HG02981 (cell line): ENCODE results near the gene IFI6.
A peak's percentile ranks its signal among the peaks of the same experiment; 100 is the strongest.
"Not testable (repeated sequence)": the region's sequence is repeated elsewhere in the genome, so short reads cannot be mapped to it uniquely, and the experiment has no call there.

Experiments
- ATAC-seq: cut with Tn5 transposase; IDR thresholded peaks from one replicate; pipeline ENCODE4 v1.9.1; 2021; ENCODE audit warnings: mild to moderate bottlenecking, moderate library complexity; ENCODE audit not compliant: unreplicated experiment

The IFI6 gene

DNA sequence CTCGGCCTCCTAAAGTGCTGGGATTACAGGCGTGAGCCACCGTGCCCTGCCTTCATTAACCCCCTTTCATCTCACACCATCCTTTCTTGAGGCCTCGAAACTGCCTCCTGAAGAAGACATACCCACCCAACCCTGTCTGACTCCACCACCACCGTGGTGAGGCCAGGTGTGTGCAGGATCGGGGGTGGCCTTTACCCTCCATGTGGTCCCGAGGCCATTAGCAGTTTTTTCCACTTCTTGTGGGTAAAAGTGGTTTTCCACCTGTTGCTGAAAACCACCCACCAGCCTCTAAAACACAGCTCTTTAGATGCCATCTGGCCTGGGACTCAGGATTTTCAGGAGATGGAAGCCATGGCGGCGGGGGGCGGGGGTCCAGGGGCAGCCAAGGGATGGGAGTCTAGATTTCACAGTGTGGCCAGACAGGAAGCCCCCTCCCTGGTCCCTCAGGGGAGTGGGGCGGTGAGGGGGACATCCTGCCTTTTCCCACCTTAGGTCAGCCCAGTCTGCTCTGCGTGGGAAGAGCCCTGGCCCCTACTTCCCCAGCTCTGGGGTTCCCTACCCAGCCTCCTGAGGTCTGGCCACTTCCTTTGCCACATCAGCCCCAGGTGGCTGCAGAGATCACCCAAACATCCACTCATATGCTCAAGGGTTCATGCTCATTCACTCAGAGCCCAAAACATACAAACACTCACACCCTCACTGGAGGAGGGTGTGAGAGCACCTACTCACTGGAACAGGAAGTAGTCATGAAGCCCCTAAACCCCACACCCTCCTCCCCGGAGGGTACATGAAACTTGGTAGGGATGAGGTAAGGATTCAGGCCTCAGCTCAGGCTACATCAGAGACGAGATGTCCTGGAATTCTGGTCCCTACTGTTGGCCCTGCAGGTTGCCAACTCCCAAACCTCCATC is 39.4 kb downstream of the IFI6 start:
- peak; percentile 32 for ATAC-seq

GRCh38 chr1:27630859-27631491 is 41.0 kb downstream of the IFI6 start:
- no peak for ATAC-seq

DNA sequence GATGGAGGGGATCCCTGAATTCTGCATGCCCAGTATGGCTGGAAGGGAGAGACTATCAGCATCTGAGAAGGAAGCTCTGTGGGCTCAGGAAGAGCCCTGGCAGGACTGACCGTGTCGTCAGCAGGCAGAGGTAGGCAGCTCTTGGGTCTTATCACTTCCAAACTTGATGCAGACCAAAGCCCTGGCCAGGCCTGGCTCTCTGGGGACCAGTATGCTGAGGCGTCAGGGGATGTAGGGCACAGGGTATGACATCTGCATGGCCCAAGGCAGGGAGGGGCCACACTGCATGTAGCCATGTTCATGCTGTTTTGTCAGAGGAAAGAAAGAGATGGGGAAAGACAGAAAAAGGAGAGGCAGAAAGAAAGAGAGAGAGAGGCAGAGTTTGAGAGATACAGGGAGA is 43.3 kb downstream of the IFI6 start:
- no peak for ATAC-seq

DNA sequence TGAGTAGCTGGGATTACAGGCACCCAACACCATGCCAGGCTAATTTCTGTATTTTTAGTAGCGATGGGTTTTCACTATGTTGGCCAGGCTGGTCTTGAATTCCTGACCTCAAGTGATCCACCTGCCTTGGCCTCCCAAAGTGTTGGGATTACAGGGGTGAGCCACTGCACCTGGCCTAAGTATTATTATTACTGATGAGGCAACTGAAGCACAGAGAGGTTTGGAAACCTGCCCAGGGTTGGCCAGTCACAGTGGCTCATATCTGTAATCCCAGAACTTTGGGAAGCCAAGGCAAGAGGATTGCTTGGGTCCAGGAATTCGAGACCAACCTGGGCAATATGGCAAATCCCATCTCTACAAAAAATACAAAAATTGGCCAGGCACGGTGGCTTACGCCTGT is 44.3 kb downstream of the IFI6 start:
- ATAC-seq, result not testable (repeated sequence)

DNA sequence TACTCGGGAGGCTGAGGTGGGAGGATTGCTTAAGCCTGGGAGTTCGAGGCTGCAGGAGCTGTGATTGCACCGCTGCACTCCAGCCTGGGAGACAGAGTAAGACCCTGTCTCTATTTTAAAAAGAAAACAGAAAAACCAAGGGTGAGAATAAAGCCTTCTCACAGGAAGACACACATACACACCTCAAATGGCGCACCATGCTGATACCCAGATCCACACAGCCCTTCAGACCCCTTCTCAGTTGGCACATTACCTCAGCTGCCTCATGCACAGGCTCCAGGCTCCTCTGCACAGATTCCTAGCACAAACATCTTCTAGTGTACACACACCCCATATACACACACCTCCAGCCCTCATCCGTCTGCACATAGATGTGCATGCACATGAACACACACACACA is 44.9 kb downstream of the IFI6 start:
- no peak for ATAC-seq

- no peak for ATAC-seq
Observed at GRCh38 chr1:27626031-27626935, 45.7 kb downstream of the IFI6 start.

GRCh38 chr1:27624467-27625178 is 47.4 kb downstream of the IFI6 start:
- no peak for ATAC-seq

DNA sequence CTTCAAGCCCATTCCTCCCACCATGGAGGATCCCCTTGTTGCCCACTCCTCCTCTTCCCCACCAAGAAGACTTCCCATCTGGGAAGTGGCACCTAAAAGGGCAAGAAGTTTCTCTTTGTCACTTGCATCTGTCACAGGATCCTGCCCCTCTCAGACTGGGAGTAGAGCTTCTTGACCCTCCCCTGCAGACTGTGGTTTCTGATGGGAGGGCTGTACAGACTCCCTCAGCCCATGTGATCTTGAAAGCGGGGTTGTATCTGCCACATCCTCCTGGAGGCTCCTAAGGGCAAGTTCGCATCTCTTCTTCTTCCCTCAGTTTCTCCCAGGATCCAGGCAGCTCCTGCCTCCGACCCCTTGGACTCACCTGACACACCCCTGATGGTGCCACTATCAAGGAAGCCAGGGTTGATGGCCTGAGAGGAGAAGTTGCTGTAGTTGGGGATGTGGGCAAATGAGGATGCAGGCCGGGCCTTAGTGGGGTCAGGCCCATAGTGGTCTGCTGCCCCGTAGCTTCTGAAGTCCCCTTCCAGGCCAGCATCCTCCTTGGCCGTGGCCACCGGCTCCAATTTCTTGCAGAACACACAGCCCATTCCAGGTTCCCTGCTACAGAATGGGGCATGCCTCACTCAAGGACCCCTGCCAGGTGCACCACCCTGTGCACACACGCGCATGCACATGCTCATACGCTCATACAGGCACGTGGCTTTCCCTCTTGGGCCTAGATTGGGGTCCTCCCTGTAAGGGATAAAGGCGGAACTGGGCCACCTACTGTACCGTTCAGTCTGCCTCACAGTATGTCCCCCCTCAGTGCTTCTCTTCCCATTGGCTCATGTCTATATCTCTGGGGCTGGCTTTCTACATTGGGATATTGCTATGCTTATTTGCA is 48.4 kb downstream of the IFI6 start:
- no peak for ATAC-seq

- ATAC-seq, result no peak
Observed at GRCh38 chr1:27622828-27623227, 49.2 kb downstream of the IFI6 start.

DNA sequence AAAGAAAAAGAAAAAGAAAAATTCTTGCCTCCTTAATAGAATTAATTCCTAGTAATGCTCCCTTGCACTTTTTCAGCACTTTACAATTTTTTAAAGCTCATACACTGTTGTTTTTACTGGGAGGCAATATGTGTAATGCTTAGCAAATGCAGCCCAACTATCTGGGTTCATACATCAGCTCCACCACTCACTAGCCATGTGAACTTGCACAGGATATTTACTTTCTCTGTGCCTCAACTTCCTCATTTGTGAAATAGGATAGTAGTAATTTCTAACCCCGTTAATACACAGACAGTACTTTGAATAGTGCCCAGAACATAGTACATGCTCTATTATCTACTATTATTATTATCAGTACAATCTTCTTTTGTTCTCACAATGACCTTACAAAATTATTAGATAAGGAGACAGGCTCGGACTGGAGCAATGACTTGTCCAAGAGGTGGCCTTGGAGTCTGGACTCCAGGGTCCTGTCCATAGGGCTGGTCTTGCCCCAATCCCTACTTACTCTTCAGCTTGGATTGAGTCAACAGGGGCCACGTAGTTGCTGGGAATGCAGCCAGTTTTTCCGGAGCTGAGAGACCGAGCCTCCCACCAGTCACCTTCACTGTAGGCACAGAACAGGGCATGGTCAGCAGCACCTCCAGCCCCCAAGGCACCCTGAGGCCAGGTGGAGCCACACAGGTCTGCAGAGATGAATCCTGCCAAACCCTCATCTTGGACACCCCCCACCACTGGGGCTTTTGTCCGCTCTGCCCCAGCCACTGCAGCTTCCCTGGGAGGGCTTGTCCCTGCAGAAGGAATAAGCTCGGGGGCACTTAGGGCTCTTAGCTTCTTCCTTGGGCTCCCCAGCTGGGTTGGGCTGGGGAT is 50.7 kb downstream of the IFI6 start:
- no peak for ATAC-seq

- not testable (repeated sequence) for ATAC-seq
Observed at GRCh38 chr1:27619782-27620438, 52.1 kb downstream of the IFI6 start.

DNA sequence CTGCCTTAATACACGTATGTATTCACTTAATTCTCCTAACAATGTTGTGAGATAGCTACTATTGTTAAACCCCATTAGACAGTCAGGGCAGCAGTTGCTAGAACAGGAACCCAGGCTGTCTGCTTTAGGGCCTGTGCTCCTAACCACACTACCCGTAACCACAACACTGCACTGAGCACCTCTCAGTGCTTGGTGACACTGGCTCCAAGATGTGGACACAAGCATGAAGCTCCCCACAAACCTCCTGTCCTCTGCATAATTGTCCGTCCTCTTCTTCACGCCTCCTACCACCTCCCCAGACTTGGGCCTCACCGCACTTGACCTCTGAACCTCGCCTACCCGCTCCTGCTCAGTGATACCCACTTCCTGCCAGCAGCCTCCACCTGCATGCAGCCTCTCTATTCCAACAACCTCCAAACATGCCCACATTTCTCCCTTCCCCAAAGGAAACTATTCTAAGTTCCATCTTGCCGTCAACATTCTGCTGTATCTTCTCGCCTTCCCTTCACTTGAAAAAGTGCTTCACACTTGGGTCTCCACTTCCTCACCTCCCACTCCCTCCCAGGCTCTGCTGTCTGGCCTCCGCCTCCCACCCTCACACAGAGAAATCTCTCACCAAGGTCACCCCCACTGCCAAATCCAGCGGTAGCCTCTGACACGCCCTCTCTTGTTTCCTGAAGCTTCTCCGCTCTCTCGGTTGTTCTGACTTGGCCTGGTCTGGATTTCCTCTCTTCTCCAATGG is 53.5 kb downstream of the IFI6 start:
- no peak for ATAC-seq

GRCh38 chr1:27617420-27617819 is 54.6 kb downstream of the IFI6 start:
- ATAC-seq, result no peak

DNA sequence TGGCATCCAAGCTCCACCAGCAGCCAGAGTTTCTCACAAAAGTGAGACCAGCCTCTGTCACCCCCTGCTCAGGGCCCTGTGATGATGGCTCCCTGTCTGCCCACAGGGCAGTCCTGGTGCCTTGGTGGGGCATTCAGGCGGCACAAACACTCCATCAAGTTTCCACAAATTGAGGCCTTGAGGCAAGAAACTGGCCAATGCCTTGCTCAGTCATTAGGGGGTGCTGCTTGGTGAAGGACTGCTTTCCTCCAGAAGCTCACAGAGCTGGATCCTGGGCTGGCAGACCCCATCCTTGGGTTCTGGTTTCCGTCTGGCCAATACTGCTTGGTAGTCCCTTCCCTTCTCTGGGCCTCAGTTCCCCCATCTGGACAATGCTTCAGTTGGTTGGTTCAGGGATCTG is 55.6 kb downstream of the IFI6 start:
- no peak for ATAC-seq
